OCI-LY1 (cell line): ENCODE results near the gene PIK3R1.

Experiments
- CTCF ChIP-seq: fragments of 200-600 bp; sonication (generic), shearing (Covaris generic); IDR thresholded peaks from 2 replicates; pipeline ENCODE4 v1.5.1; 2017; ENCODE audit warnings: mild to moderate bottlenecking, antibody characterized with exemption, low read length, moderate library complexity, mixed read lengths
- EZH2 ChIP-seq: fragments of 200-600 bp; sonication (generic), shearing (Covaris generic); IDR thresholded peaks from 2 replicates; pipeline ENCODE4 v1.8.0; 2017; ENCODE audit warnings: borderline replicate concordance, mixed run types, mild to moderate bottlenecking, antibody characterized with exemption, low read length, moderate library complexity, mixed read lengths

- TF ChIP-seq CTCF (no peak), EZH2 (no peak)
Measured at GRCh38 chr5:68344447-68345111, 129.0 kb downstream of the PIK3R1 start.
